PC-3 (cell line): ENCODE results near the gene ONECUT2. TPM values are rescaled to one million over a fixed set of nuclear protein-coding genes. Genes with fewer than 3 reads are reported as not detected.
A peak's percentile ranks its signal among the peaks of the same experiment; 100 is the strongest.

Experiments
- ATAC-seq: fragments of 200-7000 bp; cut with Tn5 transposase; 2 replicates; pipeline ENCODE4 v1.9.1; 2020; ENCODE audit warnings: mild to moderate bottlenecking, moderate library complexity
- BruUV-seq: library from RNA; stranded (reverse); fragments of 400-500 nt; replicated peaks from 2 replicates; lab custom pipeline; 2021; lab: Mats Ljungman, UMichigan
- CTCF ChIA-PET: fragments of 300-600 bp; sonication (Branson Sonifier 250); formaldehyde crosslinking; loops from one replicate; lab custom pipeline; 2022; ENCODE audit warnings: antibody characterized with exemption; lab: Charles Lee
- POLR2A ChIA-PET: fragments of 300-600 bp; sonication (Branson Sonifier 250); formaldehyde crosslinking; loops from one replicate; lab custom pipeline; 2022; ENCODE audit warnings: antibody characterized with exemption; ENCODE audit not compliant: unreplicated experiment; lab: Charles Lee
- DNase-seq: peaks from one replicate; pipeline ENCODE4 v3.0.0-alpha.2; 2015
- H2AFZ ChIP-seq: fragments of 300-600 bp; sonication (generic); 2 replicates; pipeline ENCODE4 v1.6.0; 2016; ENCODE audit warnings: antibody characterized with exemption, low read length
- H3F3A ChIP-seq: fragments of 300-600 bp; sonication (generic); one replicate; pipeline ENCODE4 v1.6.0; 2017; ENCODE audit warnings: antibody characterized with exemption, low read length, control low read depth, mild to moderate bottlenecking; ENCODE audit not compliant: unreplicated experiment
- H3K27ac ChIP-seq: fragments of 300-600 bp; sonication (generic); 2 replicates; pipeline ENCODE4 v1.5.1; 2016; ENCODE audit warnings: mild to moderate bottlenecking, low read length
- H3K27me3 ChIP-seq: fragments of 300-600 bp; sonication (generic); 2 replicates; pipeline ENCODE4 v1.6.1; 2016; ENCODE audit warnings: low read length, mixed read lengths
- H3K36me3 ChIP-seq: fragments of 300-600 bp; sonication (generic); 2 replicates; pipeline ENCODE4 v1.6.1; 2016; ENCODE audit warnings: low read depth, mixed run types, low read length, mixed read lengths
- H3K4me1 ChIP-seq: fragments of 300-600 bp; sonication (generic); 2 replicates; pipeline ENCODE4 v1.5.1; 2016; ENCODE audit warnings: low read length; ENCODE audit not compliant: insufficient read depth
- H3K4me2 ChIP-seq: fragments of 300-600 bp; sonication (generic); 2 replicates; pipeline ENCODE4 v1.6.0; 2016; ENCODE audit warnings: low read length
- H3K4me3 ChIP-seq: fragments of 300-600 bp; sonication (generic); 2 replicates; pipeline ENCODE4 v1.5.1; 2016; ENCODE audit warnings: mild to moderate bottlenecking, low read length, mixed read lengths
- H3K79me2 ChIP-seq: fragments of 300-600 bp; sonication (generic); 2 replicates; pipeline ENCODE4 v1.6.1; 2017; ENCODE audit warnings: low read length, mixed read lengths
- H3K9ac ChIP-seq: fragments of 300-600 bp; sonication (generic); 2 replicates; pipeline ENCODE4 v1.6.0; 2016; ENCODE audit warnings: mild to moderate bottlenecking, low read length
- H3K9me2 ChIP-seq: fragments of 300-600 bp; sonication (generic); replicated peaks from 2 replicates; pipeline ENCODE4 v1.6.1; 2016; ENCODE audit warnings: mixed run types, low read length, mixed read lengths
- H3K9me3 ChIP-seq: fragments of 300-600 bp; sonication (generic); 2 replicates; pipeline ENCODE4 v1.6.1; 2016; ENCODE audit warnings: low read length, mixed read lengths
- H4K20me1 ChIP-seq: fragments of 300-600 bp; sonication (generic); 2 replicates; pipeline ENCODE4 v1.6.1; 2016; ENCODE audit warnings: low read length, mixed read lengths
- CTCF ChIP-seq: fragments of 300-600 bp; sonication (generic); conservative IDR thresholded peaks from 2 replicates; pipeline ENCODE4 v1.5.1; 2017; ENCODE audit warnings: antibody characterized with exemption, low read depth, mild to moderate bottlenecking, low read length
- EZH2 ChIP-seq: fragments of 300-600 bp; sonication (generic); IDR thresholded peaks from one replicate; pipeline ENCODE4 v1.6.1; 2017; ENCODE audit warnings: antibody characterized with exemption, mild to moderate bottlenecking, low read length; ENCODE audit not compliant: unreplicated experiment
- EZH2phosphoT487 ChIP-seq: fragments of 300-600 bp; sonication (generic); IDR thresholded peaks from 2 replicates; pipeline ENCODE4 v1.6.1; 2018; ENCODE audit warnings: mild to moderate bottlenecking, antibody characterized with exemption, low read length, borderline replicate concordance
- intact Hi-C: fragments of 100-400 bp; cut with micrococcal nuclease; formaldehyde crosslinking; loops from 2 replicates; pipeline ENCODE4 v1.9.0; 2023
- total RNA-seq: library from RNA; depleted of rRNA; stranded (reverse); fragments of >200 nt; gene quantifications from 2 replicates; pipeline ENCODE4 v1.2.3, GENCODE V29; 2014

Gene ONECUT2
- total RNA-seq, 1 experiment from 2014 or later = 1.0 TPM

- POLR2A ChIA-PET = interaction anchor here (0.6 kb wide), 1 partner anchor 287 kb away, joined by 3 read pairs; no protein-coding TSS in a partner anchor
Measured at GRCh38 chr18:57497372-57498294, 62.5 kb downstream of the ONECUT2 start.

GRCh38 chr18:57498682-57499256 lies 63.6 kb downstream of the ONECUT2 start:
- Histone ChIP-seq H3K9ac (no peak overlapping the region), H3K27me3 (0 out of 2 replicates have a peak, but pooled peaks cover under 1% of the 10 kb centered on the region), H3K9me3 (no peaks in the 10 kb centered on the region), H3K27ac (no peak overlapping the region), H3K4me2 (no peak overlapping the region), H3K4me3 (no peak overlapping the region), H3K9me2 (no peaks in the 10 kb centered on the region), H4K20me1 (no peaks in the 10 kb centered on the region), H3K36me3 (no peaks in the 10 kb centered on the region), H3K79me2 (no peaks in the 10 kb centered on the region), H3F3A (no peaks in the 10 kb centered on the region), H2AFZ (no peak overlapping the region), H3K4me1 (peaks cover 11% of the 10 kb centered on the region)
- POLR2A ChIA-PET = no interaction called here
- ATAC-seq = no peak
- no TSS peak for BruUV-seq
- CTCF ChIA-PET = no interaction called here
- DNase-seq = no peak
- no peak for TF ChIP-seq CTCF
- TF ChIP-seq EZH2 = no peak
- TF ChIP-seq EZH2phosphoT487 = no peak
- intact Hi-C loops = no loop called here

More at GRCh38 chr18:57497372-57498294, 62.5 kb downstream of the ONECUT2 start:
- Histone ChIP-seq H3K4me1 (peaks cover 11% of the 10 kb centered on the region), H4K20me1 (no peaks in the 10 kb centered on the region), H3K9me2 (no peaks in the 10 kb centered on the region), H3K79me2 (no peaks in the 10 kb centered on the region), H3F3A (no peaks in the 10 kb centered on the region), H3K27ac (no peak overlapping the region), H3K9ac (no peak overlapping the region), H3K4me2 (0 out of 2 replicates have a peak overlapping the region, but pooled peaks have one; percentile 5), H2AFZ (no peak overlapping the region), H3K4me3 (no peak overlapping the region), H3K27me3 (no peaks in the 10 kb centered on the region), H3K9me3 (no peaks in the 10 kb centered on the region), H3K36me3 (no peaks in the 10 kb centered on the region)
- DNase-seq (peak; percentile 49), ATAC-seq (peak; percentile 80)
- CTCF ChIA-PET = no interaction called here
- intact Hi-C loops = no loop called here
- TF ChIP-seq CTCF (no peak), EZH2phosphoT487 (no peak), EZH2 (no peak)
- no TSS peak for BruUV-seq
